GM18520 (cell line): ENCODE results near the gene SERPINB6.

Source experiments
- ATAC-seq: cut with Tn5 transposase; IDR thresholded peaks from one replicate; pipeline ENCODE4 v1.9.1; 2021; ENCODE audit not compliant: unreplicated experiment

SERPINB6 gene

DNA sequence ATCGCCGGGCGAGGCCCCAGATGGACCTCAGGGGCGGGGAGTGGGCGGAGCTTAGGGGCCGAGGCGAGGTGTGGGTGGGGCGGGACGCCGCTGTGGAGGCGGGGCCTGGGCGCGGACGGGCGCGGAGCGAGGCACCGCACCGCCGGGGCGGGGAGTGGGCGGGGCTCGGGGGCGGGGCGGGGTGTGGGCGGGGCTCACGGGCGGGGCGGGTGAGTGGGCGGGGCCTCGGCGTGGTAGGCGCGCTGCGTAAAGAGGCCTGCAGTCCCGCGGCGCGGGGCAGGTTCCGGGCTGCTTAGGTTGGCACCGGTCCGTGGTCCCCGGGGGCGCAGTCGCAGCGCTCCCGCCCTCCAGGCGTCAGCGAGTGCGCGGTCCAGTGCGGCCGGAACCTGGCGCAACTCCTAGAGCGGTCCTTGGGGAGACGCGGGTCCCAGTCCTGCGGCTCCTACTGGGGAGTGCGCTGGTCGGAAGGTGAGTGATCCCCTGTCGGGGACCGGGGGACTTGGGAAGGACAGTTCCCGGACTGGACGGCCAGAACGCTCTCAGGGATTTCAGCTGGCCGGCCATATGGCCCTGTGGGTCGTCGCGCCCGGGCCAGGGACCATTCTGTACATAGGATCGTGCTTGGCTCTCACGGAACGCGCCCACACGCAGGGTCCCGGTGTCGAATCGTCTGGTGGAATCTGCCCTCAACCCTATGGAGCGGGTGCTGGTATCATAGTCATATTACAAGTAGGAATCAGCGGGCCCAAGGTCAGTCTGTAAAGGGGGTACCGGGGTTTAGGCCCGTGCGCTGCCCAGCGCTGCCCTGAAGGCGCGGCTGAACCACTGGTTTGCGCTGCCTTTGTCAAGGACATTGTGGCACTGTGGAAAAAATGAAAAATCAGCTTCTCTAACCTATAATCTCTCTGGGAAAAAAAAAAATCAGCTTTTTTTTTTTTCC, 28.5 kb upstream of the SERPINB6 start, which contains the start of gene NQO2:
Gene NQO2, plus strand, starts transcription at position 277 of the 940 bp plus-strand sequence. CDS start 6,659 bp downstream, outside the sequence.
- ATAC-seq, result peak; percentile 41

DNA sequence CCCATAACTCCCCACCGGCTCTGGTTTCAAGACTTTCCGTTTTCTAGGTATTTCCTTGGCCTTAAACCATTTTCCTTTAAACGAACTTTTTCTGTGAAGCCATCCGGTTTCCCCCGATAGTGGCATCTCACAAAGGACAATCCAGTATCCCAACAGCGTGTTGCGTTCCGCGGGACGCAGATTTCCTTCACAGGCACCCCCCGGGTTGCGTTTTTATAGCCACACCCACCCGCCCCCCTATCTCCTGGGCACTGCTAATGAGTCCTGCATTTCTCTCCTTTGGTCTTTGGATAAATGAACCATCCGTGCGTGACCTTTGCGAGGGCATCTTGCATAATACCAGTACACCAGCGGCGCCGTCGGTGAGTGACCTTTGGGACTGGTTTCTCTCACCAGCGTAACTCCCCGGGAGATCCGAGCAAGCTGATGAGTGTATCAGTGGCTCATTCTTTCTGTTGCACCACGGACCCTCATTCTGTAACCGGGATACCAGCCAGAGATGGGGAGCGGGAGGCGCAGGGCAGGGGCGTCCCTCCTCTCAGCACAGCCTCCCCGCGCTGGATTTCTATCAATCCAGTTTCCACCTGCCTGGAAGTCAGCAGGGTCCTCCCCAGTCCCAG, 27.7 kb upstream of the SERPINB6 start:
- ATAC-seq, result peak; percentile 16

DNA sequence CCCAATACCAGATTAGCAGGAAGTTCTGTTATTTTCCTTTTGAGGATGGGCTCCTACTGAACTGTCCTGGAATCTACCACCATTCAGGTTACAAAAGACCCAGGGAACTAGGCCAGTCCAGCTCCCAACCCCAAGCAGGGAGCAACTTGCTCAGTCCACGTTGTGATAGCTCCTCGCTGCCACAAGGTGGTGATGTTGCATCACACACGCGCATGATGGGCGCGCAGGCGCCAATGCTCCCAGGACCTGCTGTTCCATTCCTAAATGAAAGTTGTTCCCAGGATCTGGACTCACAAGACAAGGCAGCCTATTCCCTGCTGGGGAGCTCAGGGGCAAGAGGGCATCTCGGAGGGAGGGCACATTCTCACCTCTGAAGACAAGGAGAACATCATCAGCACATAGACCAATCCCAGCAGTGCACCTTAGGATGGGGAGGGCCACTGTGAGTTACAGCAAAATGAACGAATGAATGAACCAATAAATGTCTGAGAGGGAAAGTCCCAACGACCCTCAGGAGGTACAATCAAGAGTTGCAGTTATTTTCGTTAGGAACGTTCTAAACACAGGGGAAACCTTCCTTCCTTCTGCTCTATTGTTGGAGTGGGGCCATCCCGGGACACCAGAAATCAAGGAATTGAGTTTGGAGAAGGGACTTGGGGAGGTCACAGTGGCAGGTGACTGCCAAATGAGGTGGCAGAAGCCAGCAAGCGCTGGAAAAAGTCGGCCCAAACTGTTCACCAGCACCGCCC, 27.1 kb upstream of the SERPINB6 start:
- ATAC-seq, result peak; percentile 32

DNA sequence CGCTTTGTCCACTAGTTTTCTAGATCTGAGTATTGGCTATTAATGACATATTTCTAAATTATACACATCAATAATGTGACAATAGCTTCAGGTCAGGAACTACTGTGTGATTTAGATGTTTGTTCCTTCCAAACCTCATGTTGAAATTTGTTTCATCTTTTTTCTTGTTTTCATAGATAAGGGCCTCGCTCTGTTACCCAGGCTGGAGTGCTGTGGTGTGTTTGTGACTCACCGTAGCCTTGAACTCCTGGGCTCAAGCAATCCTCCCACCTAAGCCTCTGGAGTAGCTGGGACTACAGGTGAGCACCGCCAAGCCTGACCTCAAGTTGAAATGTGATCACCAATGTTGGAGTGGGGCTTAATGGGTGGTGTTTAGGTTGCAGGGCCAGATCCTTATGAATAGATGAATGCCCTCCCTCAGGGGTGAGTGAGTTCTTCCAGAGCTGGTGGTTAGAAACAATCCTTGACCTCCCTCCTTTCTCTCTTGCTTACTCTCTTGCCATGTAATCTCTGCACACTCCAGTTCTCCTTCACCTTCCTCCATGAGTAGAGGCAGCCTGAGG, 22.5 kb upstream of the SERPINB6 start:
- no peak for ATAC-seq

DNA sequence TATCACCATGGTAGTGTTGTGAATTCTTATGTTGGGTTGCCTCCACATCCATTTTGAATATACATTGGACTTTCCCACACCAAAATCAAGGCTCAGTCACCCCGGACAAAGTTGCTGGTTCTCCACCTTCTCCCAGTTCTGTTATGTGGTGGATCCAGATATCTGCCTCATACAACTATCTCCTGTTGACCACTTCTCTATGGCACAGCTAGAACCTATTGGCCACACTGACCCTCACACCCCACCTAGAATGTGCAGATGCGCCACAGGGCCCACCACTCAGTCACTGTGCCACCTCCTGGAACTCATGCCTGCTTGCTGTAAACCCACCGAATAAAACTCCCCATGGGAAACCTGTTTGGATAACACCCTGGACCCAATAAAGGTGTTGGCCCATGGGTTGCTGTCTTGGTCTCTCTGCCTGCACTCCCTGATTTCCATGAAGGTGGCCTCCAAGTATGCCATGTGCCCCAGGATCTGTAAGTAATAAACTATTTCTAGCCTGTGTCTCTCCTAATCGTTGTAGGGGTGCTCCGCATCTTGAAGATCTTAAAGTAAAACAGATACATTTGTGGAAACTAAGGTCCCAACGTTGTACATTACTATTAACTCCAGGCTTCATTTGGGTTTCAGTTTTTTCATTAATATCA, 21.1 kb upstream of the SERPINB6 start:
- ATAC-seq, result no peak

DNA sequence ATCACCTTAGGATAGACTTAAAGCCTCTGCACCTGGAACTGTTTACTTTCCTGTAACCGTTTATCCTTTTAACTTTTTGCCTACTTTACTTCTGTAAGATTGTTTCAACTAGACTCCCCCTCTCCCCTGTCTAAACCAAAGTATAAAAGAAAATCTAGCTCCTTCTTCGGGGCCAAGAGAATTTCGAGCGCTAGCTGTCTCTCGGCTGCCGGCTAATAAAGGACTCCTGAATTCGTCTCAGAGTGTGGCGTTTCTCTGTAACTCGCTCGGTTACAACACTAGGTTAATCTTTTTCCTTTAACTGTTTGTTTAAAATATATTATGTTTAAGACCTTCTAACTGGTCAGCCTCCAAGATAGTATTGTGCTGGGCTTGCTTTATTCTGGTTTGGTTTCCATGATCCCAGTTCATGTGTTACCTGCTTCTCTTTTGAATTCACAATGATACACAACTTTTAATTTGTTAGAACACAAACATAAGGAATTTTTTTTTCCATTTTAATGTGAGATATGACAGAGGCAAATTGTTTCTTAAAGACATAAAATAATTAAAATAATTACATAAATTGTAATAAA, 19.7 kb upstream of the SERPINB6 start:
- ATAC-seq, result no peak

DNA sequence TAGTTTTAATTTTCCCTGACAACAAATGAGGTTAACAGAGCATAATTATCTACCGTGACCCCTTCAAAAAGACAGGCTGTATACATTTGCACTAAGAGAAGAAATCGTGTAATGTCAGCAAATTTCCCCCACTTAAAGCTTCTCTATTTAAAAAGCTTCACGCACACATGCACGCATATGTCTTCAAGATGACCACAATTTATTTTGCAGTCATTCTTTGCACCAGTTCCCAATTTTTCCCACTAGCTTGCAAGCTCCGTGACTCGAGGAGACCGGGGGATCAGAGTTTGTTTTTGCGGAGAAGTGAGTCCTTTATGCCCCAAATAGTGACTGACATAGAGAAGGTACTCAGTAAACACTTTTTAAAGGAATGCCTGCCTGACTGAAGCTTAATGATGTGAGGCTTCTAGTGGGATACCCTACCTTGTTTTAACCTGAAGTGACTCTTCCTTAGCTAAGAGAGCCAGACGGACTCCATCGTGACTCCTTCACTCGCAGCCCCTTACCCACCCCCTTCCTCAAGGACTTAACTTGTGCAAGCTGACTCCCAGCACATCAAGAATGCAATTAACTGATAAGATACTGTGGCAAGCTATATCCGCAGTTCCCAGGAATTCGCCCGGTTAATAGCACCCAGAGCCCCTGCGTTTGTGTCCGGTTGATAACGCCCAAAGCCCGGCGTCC, 19.0 kb upstream of the SERPINB6 start:
- no peak for ATAC-seq

DNA sequence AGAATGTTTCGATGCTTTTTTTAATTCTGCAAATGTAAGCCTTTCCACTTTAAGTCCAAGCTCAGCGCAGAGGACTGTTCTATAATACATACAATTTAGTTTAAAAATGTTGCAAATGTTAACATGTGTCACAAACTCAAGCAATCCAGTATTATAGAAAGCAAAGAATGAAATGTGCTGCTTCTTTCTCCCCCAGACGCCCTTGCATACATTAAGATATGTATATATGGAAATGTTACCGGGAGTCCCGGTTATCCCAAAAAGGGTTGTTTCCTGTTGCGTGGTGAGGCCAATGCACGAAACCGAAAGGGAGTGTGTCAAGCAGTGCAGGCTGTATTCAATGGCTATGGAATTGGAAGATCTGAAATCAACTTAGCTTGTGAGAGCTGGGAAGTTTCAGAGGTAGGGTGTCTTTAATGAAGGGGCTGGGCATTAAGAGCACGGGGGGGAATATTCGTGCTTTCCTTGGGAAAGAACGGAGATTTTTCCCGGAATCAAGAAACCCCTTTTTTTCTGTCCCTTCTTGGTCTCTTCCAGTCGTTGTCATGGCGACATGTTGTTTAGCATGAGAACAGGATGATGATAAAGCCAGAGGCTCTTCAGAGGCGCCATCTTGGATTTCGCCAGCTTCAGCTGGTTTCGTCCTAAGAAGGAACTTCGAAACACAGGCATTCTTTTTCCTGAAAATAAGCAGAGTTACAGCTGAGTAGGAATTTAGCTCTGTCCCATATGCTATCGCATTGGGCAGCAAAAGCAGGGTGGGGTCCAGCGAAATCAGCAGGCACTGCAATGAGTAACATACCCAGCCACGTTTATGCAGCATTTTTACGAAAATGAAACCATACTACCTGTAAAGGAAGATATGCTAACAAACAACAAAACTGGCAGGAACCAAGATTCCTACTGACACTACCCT, 18.2 kb upstream of the SERPINB6 start:
- ATAC-seq, result peak; percentile 57

DNA sequence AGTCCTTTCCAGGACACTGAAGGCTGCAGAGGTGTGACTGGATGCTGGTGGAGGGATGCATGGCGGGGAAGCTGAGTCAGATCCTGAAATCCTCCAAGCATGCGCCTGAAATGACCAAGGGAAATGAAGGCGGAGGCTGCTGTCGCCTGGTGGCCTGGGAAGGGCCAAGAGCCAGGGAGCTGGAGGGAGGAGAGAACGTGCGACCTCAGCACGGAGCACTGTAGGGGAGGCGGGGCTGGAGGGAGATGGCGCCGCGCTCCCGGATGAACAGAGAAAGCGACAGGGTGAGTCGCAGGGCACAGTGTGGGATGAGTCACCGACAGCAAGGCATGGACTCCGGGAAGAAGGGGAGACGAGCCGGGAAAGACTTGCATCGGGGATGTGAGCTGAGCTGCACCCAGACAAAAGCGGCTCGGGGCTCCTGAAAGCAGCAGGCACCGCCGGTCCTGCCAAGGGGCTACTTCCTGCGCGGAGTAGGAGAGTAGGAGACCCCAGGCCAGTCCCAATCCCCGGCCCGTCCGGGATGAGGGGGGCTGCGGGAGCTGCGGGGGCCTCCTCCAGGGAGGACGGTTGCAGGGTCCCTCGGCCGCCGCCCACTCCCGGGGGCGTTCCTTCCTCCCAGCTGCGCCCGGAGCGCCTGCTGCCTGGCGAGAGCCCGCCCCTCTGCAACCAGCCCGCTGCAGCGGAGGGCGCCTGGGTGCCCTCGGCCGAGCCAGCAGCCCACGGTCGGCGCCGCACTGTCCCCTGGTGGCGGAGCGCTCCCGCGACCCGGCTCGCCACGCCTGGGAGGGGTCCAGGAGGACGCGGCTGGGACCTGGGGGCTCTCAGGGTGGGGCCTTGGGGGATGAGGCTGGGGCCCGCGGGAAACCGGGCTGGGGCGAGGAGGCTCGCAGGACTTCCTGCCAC, 17.3 kb upstream of the SERPINB6 start:
- ATAC-seq, result peak; percentile 62

DNA sequence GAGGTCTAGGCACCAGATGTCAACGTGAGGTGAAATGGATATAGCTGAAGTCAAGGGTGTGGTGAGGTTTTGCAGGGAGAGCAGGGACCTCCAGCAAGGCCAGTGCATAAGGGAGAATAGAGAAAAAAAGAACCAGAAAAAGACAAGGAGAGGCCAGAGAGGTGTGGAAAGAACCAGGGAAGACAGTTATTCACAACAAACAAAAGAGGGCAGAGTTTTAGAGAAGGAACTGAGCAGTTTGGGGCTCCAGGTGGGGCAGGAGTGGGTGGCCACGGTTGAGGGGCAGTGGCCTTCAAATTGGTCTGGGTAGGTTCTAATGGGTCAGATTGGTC, 16.7 kb upstream of the SERPINB6 start:
- no peak for ATAC-seq

DNA sequence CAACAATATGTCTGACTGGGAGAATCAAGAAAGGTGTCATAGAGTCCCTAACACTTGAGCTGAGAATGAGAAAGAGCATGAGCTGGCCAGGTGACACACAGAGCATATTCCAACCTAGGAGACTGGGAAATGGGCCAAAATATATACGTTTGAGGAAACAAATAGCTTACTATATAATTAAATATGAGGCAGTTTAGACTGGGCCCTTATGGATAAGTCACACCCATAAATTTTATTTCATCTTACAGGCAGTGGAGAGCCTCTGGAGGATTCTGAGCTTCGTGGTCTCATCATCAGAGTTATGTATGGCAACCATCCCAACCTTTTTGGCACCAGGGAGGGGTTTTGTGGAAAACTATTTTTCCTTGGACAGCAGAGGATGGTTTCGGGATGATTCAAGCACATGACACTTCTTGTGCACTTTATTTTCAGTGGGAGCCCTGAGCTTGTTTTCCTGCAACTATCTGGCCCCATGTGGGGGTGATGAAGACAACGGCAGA, 15.4 kb upstream of the SERPINB6 start:
- ATAC-seq, result no peak

DNA sequence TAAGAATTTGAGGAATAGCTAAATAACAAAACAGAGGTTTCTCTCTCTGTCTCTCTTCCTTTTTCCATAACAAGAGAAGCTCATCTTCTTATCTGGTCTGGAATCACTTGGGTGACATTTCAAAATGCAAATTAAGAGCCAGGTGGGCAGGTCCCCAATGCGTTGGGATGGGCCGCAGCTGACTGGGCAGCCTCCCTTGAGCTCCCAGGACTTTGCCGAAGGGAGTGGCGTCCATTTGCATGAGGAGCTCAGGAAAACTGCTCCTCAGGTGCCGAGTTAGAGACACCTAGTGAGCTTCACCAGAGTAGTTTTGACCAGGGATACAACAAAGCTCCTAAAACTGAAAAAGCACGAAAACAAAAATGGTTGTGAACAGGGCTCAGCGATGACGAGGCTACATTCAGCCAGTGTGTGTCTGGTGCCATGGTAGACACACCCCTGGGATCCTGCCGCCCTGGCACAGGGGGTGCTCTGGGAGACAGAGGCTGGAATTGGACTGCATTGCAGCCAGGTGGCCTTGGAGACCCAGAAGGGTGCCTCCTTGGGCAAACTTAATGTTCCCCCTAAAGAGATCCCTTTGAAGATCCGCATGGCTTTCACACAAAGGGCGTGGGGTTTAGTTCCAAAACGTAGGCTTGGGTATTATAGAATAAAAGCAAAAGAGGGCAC, 13.5 kb upstream of the SERPINB6 start:
- ATAC-seq, result no peak

DNA sequence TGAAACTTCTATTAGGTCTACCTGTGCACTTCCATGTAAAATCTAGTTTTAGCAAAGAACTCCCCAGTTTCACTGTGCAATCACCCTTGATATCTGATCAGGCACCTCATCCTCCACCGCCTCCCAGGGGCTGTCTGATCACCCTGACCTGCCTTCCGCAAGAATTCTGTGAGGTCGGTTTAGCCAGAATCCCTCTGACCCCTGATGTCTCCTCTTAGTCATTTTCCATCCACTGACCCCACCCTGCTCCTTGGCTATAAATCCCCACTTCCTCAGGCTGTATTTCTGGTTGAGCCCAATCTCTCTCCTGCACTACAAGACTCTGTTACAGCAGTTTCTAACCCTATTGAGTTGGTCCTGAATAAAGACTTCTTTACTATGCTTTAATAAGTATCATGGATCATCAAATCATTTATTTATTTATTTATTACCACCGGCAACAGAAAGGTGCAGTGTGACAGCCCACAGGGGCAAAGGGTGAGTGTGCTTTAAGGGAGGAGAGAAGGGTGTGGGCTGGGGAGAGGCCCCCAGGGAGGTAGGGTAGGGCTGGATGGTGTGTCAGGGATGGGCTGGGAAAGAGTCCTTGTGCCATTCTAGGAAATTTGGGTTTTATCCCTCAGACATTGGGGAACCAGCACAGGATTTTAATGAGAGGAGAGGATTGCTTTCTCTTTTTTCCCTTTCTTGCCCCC, 11.2 kb upstream of the SERPINB6 start:
- ATAC-seq, result no peak

DNA sequence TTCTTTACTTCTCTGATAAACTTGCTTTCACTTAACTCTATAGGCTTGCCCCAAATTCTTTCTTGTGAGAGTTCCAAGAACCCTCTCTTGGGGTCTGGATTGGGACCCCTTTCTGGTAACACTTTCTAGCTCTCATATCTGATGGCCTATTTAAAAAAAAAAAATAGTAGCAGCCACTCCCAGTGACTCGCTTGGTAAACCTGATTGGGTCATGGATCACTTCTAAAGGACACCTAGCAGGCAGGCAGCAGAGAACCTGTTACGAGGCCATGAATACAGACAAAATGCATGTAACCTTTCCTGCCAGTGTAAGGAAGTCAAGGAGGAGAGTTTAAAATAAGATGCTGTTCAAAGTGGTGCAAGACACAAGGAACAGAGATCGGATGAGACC, 9.1 kb upstream of the SERPINB6 start:
- ATAC-seq, result no peak

DNA sequence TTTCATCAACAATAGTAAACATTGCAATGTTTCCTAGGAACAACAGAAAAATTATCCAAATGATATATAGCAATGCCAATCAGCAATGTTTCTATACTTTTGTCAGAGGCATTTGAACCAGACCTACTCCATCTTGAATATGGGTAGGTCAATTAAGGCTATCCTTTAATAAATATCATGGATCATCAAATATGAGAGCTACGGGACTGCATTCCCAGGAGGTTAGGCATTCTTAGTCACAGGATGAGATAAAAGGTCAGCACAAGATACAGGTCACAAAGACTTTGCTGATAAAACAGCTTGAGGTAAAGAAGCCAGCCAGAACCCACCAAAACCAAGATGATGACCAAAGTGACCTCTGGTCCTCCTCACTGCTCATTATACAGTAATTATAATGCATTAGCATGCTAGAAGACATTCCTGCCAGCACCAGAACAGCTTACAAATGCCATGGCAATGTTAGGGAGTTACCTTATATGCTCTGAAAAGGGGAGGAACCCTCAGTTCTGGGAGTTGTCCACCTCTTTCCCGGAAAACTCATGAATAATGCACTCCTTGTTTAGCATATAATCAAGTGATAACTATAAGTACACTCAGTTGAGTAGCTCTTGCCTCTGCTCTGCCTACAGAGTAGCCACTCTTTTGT, 8.6 kb upstream of the SERPINB6 start:
- ATAC-seq, result no peak

DNA sequence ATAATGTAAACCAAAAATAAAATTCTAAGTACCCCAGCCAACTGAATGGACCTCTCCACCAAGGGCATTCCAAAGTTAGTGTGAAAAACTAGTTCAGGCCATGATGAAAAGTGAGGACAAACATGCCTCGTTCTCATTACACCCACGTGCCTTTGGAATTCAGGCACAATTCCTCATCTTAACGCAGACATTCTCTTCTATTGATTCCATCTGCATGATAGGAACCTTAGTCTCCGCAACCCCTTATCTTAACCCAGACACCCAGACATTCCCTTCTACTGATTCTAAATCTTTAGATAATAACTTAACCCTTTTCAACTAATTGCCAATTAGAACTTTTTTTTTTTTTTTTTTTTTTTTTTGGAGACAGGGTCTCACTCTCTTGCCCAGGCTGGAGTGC, 7.6 kb upstream of the SERPINB6 start:
- no peak for ATAC-seq
